Stimulated activated CD4-positive, alpha-beta T cell treated with anti-CD3 and anti-CD28 coated beads, Interleukin-12 subunit alpha, Interleukin-12 subunit beta, amount 100 ng/mL, for 24 hours (primary cell): ENCODE results near the gene HSDL1.

ENCODE experiments used
- DNase-seq, 2 experiments: peaks; one replicate each; pipeline ENCODE4 v3.0.0-alpha.2; 2020; ENCODE audit warnings: low read depth in 2 of 2

Gene HSDL1

DNA sequence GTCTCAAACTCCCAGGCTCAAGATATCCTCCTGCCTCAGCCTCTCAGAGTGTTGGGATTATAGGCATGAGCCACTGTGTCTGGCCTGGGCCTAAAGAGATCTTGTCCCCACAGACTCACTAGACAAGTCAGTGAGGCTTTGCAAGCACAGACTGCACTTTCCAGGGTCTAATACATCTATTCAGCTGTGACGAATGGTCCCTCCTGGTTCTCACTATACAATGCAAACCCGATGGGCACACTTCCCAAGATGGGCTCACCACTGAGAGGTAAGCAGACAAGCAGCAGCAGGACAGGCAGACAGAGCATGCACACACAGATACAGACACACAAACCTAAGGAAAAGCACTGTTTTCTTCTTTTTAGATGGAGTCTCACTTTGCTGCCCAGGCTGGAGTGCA lies 37.1 kb downstream of the HSDL1 start:
- no peak for DNase-seq

DNA sequence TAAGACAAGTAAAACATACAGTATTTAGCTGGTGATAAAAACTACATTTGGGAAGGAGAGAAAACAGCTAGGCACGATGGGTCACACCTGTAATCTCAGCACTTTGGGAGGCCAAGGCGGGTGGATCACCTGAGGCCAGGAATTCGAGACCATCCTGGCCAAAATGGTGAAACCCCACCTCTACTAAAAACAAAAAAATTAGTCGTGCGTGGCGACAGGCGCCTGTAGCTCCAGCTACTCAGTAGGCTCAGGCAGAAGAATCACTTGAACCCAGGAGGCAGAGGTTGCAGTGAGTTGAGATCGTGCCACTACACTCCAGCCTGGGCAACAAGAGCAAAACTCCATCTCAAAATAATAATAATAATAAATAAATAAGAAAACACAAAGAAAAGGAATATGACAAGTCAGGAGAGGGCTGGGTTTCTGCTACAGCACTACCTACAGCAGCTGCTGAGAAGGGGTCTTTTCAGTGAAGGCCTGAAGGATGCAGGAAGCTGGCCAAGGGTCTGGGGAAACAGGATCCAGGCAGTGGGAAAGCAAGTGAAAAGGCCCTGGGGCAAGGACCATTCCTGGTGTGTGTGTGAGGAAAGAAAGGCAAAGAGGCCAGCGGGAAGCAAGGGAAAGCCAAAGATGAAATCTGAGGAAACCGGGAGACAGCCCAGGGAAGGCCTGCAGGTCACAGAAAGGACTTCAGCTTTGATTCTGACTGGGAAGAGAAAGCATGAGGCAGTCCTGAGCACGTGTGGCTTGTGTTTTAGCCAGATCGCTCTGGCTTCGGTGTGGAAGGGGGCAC lies 38.8 kb downstream of the HSDL1 start:
- DNase-seq = no peak

DNA sequence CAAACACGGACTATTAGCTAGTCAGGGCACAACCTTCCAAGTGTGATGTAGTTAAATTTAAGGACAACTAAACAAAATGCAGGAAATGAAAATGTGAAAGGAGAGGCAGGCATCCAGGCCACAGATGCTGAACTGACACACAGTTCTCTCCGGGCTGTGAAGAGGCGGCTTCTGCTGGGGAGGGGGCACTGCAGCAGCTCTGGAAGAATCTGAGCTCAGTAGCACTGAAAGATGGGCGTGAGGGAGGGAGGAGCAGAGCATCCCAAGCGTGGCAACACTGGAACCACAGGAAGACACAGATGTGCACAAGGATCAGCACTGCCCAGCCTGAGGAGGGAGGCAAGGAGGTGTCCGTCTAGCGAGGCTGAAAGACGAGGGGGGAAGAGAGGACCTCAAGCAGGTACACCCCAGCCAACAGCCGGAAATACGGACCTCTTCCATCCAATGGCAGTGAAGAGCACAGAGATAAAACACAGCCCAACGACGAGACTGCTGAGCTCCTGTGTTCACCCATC lies 39.6 kb downstream of the HSDL1 start:
- no peak for DNase-seq

DNA sequence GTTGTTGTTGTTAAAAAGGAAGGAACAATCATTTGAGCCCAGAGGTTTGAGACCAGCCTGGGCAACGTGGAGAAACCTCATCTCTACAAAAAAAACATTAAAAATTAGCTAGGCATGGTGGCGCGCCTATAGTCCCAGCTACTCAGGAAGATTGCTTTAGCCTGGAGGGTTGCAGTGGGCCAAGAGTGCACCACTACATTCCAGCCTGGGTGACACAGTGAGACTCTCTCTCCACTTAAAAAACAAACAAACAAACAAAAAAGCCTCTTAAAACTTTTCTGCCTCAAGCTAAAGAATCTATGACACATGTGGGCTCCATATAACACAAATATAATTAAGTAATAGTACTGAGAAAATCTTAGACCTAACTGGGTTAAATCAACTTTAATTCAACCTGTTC lies 40.7 kb downstream of the HSDL1 start:
- no peak for DNase-seq

DNA sequence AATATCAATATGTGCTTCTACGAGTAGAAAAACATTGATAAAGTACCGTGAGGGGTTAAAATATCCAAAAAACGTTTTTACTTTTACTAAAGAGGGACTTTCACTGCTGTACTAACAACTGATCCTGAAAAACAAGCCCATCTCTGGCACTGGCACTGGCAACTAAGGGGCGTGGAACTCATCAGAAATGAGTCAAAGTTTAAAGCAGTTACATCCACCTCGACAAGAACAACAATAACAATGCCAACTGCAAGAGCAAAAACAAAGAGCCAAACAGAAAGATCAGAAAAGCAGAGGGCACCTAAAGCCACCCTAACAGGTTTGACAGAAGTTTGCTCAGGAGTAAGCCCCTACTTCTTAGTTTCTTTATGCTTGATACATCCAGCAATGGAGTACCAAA lies 41.3 kb downstream of the HSDL1 start:
- DNase-seq = no peak

DNA sequence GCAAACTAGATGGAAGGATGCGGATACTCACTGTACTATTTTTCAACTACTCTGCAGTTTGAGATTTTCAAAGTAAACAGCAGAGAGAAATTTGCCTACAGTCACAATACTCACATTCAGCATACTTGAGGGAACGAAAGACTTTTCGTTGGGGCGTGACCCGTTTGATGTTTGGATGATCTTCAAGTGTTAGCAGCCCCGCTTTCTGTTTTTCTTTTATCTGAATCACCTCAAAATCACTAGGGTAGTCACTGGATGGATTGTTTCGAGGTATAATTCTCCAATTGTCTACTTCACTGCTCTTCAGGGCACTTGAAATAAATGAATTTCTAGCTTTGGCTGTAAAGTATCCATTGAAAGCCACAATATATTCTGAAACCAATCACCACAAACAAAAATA lies 46.0 kb downstream of the HSDL1 start:
- no peak for DNase-seq

DNA sequence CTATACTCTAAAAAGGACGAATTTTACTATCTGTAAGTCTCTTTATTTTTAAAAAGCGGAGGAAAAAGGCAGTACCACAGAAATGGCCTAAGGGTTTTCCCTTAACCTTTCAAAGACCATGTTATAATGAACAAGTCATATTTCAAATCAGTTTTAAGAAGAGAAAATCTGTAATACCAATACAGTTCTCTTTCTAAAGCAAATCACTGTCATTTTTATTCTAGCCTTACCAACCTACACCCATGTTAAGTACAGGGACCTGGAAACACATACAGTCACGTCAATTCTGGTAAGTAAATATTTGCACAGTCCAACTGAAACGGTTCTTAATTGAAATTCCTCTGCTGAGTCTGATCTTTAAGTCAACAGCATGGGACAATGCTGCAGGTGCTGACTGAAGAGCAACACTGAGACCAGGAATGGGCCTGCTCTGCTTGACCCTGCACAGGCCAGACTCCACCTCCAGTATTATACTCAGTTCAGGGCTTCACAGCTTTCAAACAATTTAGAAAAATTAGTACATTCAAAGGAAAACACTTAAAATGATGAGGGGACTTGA lies 48.5 kb downstream of the HSDL1 start:
- DNase-seq = no peak

DNA sequence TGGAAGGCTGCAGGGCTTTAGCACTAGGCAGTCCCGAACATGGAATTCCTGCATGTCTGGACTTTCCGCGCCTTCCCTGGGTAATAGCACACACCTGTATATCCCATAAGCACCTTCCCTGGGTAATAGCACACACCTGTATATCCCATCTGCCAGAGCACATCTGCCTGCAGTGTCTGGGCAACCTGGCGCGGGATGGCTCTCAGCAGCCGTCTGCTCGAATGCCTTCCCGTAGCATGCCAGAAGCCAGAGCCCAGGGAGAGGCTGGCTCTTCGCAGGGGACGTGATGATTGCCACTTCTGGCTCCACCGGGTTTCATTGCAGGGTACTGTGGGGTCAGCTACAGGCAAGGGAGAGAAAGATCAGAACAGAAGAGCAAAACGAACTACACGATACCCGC lies 49.5 kb downstream of the HSDL1 start:
- DNase-seq = no peak

DNA sequence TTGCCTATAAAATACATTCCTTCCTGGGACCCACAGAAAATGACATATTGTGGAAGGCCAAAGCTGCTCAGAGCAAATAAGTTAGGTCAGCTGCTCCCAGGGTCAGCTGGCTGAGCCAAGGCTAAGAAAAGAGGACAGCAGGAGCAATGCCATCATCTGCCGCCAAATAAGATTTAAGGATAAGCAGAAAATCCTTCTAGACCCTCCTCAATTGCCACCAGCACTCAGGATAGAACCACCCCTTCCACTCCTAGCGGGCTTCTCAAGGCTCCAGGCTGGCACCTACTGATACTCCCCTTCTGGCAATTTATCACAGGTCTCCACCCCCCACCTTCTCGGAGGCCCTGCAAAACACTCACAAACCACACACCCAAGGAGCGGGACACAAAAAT lies 51.1 kb downstream of the HSDL1 start:
- no peak for DNase-seq

DNA sequence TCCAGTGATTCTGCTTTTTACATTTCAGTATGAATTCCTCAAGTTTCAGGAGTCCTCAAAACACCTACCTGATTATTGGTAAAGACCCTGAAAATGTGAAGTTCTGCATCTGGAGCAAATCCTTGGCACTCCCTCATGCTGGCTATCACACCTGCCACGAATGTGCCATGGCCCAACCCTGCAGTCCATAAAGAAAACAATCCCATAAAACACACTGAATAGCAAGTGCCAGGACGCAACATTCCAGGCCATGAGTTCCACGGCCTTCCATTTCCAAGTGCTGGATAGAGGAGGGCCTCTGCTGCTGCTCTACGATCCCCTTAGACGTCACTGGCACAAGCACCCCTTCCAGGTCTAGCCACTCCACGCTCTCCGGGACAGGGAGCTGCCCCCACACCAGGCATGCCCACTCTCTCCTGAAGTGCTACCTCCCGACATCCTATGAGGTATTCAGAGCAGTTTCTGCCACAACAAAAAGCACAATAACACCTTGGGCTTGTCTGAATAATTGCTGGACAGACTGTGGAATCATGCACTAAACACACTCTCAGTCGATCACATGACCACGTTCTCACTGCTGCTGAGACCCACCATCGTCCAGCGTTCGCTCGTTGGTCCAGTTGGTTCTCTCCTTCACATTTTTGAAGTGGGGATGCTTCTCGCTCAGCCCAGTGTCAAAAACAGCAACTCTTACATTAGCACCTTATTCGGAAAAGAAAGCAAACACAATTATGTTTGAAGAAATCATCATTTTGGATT lies 51.7 kb downstream of the HSDL1 start:
- DNase-seq = no peak

DNA sequence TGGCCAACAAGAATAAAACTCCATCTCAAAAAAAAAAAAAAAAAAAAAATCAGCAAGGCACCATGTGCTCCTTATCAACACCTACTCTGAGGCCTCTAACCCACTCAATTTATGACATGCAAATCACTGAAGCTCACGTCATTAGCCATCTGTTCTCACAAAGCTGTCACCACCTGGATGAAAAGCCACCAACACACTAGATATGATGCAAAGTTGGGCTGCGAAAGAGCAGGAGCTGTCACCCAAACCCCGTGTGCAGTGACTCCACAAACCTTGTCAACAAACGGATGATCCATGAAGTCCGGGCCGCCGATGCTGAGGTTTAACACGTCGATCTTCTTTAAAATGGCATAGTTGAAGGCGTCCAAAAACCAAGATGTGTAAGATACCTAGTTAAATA lies 53.5 kb downstream of the HSDL1 start:
- DNase-seq = no peak

DNA sequence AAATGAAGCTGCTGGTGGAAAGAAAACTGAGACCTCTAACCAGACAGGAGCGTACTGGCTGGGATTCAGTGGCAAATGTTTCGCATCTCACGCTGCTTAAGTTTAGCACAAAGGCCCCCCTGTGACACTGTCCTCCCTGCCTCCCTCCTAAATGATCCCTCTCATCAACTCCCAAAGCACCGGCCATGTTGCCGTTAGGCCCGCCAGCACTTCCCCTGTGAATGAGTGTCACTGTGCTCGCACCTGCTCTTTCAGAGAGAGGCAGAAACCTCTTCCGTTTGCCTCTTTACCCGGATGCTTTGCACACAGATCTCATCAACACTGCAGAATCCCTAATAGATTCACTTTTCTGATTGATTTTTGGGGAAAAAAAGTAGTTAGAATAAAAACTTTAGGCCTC lies 54.8 kb downstream of the HSDL1 start:
- DNase-seq = no peak

DNA sequence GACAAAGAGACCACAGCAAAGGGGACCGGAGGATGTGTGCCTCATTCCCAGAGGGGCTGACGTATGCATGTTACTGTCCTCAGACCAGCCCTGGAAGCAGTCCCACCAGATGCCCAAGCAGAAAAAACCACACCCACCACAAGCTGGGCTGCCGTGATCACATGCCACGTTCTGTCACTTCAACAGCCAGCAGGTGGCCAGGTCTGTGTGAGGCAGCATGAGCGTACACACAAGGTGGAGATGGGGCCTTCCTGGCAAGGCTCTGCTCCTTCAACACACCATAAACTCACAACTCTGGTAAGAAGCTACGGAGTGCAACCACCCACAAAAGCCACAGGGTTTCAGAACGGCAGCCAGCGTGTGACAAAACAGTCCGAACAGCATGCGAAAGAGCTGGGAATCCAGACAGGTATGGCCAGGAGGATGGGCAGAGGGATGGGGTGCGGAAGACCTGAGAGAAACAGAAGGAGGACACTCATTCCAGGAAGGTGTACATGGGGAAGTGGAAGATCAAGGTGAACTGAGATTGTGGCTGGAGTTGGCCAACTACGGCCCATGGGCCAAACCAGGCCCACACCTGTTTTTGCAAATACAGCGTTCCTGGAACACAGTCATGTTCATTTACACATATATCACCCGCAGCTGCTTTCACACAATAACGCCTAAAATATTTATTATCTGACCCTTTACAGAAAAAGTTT lies 56.1 kb downstream of the HSDL1 start:
- peak; percentile 5 to 35 for DNase-seq

DNA sequence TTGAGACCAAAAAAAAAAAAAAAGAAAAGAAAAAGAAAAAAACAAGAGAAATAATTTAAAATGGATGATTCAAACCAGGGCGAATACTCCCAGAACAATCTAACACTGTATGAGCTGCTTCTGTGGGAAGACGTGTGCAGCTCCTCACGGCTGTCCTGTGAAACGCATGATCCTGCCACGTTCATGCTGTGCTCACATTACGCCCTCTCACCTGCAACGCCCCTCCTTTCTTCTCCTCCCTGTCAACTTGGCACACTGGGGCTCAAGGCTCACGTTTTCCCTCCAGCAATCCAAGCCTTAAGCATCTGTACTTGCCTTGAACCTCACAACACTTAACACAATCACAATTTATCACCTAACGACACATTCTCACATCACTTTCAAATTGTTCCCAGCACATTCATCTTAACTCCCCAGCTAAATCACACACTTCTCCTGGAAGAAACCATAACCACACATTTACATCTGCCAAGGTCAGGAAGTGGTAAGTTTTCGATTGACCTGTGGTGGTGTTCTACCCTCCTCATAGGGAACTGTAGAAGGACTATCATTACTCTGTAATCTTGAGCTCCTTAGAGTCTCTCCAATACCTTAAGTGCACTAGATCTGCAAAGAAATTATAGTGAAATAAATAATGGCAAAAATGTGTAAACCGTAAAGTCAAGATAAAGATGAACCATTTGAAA lies 57.4 kb downstream of the HSDL1 start:
- DNase-seq = no peak

DNA sequence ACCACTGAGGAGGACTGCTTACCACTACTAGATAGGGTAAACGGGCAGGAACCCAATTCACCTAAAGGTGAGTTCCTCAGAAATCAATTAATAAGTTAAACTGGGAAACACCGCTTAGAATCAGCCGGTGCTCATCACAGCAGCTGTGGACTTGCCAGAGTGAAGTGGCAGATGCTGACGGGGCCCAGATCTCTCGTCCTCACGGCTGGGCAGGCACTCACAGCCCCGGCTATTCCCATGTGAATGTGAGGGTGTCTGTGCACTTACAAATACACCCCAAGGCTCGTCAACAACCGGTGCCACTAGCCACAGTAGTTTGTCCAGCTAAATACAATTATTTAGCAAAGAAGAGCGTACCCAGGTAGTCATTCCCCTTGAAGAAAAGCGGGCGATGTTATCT lies 58.0 kb downstream of the HSDL1 start:
- DNase-seq = no peak

DNA sequence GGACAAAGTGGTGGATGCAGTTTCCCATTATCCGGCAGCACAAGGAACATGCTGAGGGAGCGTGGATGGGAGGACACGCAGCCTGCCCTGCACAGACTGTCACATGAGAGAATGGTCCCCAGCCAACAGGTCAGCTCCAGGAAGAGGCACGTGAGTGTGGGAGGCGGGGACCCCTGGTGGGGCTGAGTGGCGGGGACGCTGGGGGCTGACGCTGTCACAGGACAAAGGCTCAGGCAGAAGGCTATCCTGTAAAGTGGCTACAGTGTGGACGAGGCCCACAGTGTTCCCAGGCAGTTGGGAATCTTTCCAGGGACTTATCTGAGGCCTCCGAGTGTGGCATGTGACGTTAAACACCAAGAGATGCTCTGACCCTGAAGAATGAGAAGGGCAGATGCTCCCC lies 58.6 kb downstream of the HSDL1 start:
- DNase-seq = no peak

DNA sequence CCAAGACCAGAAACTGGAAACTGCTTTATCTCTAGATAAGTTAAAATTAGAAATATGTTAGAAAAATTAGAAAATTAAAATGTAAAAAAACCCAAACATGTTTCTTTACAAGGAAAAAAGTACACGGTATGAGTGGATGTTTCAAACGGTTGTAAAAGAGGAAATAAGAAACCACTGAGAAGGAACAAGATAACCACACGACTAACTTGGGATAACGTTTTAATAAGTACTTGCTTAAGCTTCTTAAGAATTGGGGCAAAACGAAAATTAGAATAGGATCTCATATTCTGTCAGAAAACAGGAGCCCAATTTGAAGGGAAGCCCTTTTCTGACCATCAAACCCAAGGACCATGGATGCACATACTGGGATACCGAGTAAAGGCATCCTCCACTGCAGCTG lies 59.2 kb downstream of the HSDL1 start:
- DNase-seq = no peak

DNA sequence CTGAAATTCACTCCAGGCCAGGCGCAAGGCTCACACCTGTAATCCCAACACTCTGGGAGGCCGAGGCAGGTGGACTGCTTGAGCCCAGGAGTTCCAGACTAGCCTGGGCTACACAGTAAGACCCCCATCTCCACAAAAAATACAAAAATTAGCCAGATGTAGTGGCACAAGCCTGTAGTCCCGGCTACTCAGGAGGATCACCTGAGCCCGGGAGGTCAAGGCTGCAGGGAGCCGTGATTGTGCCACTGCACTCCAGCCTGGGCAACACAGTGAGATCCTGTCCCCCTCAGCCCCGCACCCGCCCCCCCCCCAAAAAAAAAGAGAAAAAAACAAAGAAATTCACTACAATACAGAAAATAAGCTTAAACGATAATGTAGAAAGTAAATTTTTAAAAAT lies 59.7 kb downstream of the HSDL1 start:
- no peak for DNase-seq

DNA sequence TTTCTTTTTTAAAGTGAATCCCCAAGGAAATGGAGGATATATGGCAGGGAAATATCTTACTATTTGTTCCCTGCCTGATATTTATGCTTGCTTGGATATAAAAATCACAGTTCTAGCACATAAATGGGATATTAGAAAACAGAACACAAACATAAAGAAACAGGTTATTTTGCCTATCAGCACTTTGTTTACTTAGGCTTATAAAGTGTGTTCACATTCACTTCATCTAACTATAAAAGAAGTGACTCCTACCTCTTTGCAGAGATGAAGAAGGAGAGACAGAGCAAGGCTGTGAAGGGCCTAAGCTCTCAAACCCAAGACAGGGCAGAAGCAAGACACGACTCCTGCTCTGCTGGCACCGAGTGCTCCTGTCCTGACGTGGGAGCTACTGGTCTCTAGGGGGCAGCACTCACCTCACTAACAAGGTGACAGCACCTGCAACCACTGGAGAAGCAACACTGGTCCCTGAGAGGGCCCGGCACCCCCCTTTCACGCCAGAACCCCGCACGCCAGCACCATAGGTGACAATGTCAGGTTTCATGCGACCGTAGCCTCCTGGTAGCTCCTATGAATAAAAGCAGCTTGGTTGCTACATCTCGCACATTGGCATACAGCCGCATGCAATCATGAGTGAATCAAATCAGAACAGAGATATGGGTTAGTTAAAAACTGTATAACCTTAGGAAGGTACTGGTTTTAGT lies 60.3 kb downstream of the HSDL1 start:
- DNase-seq = peak; percentile 22 to 61

DNA sequence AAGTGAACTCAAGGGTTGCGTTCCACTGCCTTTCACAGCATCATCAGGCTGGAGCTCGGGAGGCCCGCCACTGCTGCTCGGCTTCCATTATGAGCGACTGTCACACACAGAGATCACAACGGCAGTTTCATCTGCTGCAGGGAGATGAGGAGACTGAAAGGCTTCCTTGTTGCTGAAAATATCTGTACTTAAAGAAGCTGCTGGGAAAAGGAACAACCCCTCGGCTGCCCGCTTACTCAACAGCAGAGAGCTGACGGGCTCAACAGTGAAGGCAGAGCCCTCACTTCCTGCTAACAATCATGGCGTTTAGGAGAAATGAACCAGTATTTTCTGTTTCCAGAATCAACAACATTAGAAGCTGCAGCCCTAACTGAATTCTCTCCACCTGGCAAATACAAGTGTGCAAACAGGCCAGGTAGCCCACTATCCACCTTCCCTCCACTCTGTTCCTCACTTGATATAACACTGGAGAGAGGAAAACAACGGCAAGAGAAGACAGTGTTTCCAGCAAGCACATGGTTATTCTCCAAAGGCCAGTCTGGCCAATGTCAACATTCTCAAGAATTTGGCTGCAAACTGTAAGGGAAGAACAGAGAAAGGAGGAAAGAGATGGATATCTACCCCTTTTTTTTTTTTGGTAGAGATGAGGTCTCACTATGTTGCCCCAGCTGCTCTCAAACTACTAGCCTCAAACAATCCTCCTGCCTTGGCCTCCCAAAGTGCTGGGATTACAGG lies 62.0 kb downstream of the HSDL1 start:
- no peak for DNase-seq
